HG02571 (cell line): ENCODE measurements around the gene ARID4A.
"Not testable (repeated sequence)": the region's sequence is repeated elsewhere in the genome, so short reads cannot be mapped to it uniquely, and the experiment has no call there.

Experiments
- ATAC-seq: cut with Tn5 transposase; IDR thresholded peaks from one replicate; pipeline ENCODE4 v1.9.1; 2021; ENCODE audit warnings: mild to moderate bottlenecking, moderate library complexity; ENCODE audit not compliant: unreplicated experiment

Gene ARID4A

DNA sequence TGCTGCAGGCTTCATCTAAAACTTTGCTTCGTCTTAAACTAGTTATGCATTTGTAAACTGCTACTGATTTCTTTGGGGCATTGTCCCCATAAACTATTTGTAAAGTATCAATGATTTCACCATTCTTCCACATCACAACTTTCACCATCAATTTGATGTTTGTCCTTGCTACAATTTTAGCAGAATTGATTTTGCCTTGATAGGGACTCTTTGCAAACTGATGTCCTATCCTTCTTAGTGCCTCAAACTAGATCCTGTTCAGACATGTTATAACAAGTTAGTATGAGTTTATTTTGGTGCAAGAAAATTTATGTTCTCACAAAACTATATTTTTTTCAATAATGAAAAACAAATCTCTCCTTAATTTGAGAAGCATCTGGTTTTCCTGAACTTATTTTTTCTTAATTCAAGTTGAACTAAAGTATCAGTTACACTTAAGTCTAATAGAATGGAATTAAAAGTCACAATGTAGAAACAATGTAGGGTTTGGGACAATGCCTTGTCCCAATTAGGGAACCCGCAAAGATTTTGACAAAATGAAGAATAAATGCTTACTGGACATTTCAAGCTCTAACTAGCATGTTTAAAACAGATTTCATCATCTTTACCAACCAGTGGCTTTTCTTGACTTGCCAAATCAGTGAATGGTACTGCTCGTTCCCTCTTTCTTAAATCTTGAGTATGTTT, 10.1 kb upstream of the ARID4A start:
- no peak for ATAC-seq

- ATAC-seq, result no peak
Measured at GRCh38 chr14:58291646-58292045, 6.7 kb upstream of the ARID4A start.

DNA sequence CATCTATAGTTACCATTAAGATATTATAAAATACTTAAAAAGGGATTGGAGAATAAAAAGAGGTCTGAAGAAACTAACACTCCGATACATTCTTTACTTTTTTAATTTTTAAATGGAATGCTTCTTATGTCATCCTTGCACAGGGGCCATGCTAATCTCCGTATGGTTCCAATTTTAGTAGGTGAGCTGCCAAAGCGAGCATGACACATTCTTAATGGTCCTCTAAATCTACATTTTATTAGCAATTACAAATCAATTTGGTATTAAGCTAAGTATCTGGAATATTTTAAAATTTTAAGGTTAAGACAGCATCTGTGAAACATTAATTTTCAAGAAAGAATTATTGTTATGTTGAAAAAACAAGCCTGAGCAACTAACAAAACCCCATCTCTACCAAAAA, 6.2 kb upstream of the ARID4A start:
- no peak for ATAC-seq

DNA sequence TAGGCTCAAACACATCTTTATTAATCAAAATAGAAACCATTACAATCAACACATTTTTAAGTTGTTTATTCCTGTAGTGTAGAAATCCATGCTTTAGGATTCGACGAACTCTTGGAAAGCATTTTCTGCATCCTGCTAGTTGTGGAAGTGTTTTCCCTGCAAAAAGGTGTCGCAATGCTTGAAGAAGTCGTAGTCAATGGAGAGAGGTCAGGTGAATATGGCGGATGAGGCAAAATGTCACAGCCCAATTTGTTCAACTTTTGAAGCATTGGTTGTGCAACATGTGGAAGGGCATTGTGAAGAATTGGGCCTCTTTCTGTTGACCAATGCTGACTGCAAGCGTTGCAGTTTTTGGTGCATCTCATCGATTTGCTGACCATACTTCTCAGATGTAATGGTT, 4.2 kb upstream of the ARID4A start:
- no peak for ATAC-seq

DNA sequence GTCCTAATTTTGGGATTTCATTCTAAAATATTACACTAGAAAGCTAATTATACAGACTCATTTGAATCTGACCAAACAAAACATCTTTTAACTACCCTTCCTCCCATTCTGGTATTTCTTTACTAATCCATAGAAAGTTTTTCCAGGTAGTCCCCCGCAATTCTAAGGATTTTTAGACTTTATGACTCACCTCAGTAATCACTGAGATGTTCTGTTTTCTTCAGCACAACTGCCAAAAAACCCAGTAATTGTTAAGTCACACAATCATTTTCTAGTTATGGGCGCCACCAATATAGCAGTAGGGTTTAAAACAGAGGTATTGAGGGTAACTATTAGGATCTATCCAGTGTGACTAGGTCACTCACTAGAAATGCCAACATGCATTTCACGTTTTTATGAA, 1.6 kb upstream of the ARID4A start:
- no peak for ATAC-seq

DNA sequence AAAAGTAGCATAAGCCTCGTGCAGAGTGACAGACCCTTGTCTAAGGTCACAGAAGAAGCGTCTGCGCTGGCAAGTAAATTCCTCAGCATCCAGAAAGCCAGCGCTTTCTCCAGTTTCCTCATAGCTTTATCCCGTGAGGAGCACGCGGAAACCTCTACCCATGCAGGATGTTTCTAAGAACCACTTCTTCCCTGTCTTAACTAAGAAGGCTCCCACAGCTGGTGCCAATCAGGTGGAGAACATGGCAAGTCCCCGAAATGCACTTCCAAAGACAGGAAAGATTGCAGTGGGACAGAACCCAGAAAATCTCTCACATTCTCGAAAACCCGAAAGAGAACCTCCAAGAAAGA, 968 bp upstream of the ARID4A start:
- no peak for ATAC-seq

DNA sequence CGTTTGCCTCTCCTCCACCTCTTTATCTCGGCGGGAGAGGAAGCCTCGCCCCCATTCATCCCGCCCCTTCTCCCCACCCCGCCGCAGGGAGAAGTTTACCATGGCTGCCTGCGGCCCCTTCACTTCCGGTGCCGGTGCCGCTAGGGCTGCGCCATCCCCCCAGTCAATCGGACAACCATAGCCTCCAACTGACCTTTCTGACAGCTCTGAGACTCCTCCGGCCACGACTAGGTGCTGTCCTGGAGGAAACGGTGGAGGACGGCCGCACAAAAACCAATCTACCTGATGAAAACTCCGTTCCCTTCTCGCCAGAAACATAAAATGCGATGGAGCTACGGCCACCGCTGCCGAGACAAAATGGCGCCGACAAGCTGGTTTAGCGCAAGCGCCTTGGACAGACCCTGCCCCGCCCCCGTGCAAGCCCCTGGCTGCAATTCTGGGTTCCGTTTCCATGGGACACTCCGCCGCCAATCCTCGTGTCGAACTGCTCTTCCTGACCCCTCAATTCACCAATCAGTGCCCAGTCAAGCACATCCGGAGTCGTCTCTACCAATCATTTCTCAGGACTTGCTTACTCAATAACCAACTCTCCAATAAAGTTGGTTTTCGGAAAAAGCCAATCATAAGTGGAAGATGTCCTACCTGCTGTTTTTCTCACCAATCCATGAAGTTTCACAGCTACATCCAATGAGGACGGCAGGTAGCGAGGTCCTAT, 436 bp upstream of the ARID4A start:
- ATAC-seq, result peak; percentile 83

GRCh38 chr14:58299401-58300330, 1.3 kb downstream of the ARID4A start:
- ATAC-seq, result no peak

GRCh38 chr14:58301416-58301815, 3.1 kb downstream of the ARID4A start:
- no peak for ATAC-seq

- no peak for ATAC-seq
Measured at GRCh38 chr14:58305730-58306129, 7.4 kb downstream of the ARID4A start.

DNA sequence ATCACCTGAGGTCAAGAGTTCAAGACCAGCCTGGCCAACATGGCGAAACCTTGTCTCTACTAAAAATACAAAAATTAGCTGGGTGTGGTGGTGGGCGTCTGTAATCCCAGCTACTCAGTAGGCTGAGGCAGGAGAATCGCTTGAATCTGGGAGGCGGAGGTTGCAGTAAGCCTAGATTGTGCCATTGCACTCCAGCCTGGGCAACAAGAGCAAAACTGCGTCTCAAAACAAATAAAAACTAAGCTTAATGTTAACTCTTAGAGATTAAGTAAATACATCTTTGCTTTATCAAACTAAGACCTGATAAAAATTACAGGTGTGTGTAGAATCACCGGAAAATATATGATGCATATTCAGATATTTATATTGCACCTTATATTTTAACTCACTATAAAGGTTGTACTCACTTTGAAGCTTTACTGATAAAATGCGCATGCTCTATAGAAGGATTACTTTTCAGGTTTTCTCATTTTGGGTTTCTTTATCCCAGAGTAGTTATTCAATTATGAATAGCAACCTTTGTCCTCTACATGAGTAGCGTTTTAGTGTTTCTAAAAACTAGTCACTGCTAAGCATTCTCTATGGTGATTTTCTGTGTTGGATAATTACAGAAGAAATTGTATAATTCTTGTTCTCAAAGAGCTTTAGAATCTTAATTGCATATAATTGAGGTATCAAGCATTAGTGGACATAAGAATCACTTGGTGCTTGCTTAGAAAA, 9.4 kb downstream of the ARID4A start:
- no peak for ATAC-seq

DNA sequence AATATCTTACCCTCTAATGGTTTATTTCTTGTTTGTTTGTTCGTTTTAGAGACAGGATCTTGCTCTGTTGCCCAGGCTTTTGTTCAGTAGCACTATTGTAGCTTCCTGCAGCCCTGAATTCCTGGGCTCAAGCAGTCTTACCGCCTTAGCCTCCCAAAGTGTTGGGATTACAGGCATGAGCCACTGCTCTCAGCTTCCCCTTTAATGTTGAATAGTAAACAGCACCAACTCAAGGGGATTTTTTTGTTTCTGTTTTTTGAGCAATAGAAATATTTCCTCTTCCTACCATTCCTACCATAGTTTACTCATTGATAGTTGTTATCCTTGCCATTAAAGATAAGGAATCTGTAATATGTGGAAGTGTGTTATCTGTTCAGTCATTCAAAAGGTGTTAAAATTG, 10.7 kb downstream of the ARID4A start:
- ATAC-seq, result no peak

- ATAC-seq, result no peak
Measured at GRCh38 chr14:58313699-58314098, 15.3 kb downstream of the ARID4A start.

- no peak for ATAC-seq
Measured at GRCh38 chr14:58315606-58316005, 17.3 kb downstream of the ARID4A start.

- ATAC-seq, result no peak
Measured at GRCh38 chr14:58327019-58327418, 28.7 kb downstream of the ARID4A start.

DNA sequence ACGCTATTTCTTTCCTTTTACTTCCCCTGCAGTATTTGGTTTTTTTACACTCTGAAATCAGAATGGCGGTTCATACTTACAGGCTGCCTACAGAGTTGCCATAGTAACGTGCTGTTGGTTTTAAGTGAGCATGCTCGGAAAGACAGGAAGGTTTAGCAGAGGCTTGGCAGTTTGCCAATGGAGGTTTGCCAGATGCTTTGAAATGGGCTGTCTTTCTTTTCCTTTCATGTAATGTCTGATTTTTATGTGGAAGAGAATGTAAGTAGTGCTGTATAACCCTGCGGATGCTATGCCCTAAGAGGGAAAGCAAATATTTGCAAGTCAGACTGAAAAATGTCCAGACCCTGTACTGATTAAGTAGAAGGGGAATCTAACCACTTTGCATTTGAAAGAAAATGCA, 32.8 kb downstream of the ARID4A start:
- ATAC-seq, result peak; percentile 76

DNA sequence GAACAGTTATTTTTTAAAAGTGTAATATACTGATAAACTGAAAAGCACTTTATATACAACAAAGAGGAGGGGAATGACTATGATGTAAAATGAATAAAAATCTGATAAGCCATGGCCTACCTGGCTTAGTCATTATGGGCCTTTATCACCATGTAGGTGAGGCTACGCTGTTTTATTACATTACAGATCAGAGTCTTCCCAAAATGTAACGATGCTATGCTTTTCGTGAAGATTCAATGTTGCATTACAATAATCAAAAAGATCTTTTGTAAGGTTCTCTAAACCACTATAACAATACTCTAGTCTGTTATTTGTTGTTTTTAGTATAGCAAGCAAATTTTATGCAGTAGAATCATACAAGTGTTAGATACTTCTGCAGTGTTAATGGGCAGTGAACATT, 34.2 kb downstream of the ARID4A start:
- no peak for ATAC-seq

DNA sequence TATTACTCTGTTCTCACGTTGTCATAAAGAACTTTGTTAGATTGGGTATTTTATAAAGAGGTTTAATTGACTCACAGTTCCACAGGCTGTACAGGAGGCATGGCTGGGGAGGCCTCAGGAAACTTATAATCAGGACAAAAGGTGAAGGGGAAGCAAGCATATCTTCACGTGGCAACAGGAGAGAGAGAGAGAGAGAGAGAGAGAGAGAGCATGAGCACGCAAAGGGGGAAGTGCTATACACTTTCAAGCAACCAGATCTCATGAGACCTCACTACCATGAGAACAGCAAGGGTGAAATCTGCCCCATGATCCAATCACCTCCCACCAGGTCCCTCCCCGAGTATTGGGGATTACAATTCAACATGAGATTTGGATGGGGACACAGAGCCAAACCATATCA, 41.3 kb downstream of the ARID4A start:
- not testable (repeated sequence) for ATAC-seq

GRCh38 chr14:58341152-58341748, 42.9 kb downstream of the ARID4A start:
- ATAC-seq, result no peak

DNA sequence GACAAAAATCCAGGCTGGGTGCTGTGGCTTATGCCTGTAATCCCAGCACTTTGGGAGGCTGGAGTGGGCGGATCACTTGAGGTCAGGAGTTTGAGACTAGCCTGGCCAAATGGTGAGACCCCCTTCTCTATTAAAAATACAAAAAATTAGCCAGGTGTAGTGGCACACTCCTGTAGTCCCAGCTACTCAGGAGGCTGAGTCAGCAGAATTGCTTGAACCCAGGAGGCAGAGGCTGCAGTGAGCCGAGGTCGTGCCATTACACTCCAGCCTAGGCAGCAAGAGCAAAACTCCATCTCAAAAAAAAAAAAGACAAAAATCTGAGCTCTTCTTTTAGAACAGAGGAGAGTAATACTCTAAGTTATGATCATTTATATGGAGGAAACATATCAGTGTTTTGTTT, 45.2 kb downstream of the ARID4A start:
- ATAC-seq, result not testable (repeated sequence)
